IMR-90 (cell line): ENCODE data around the gene LCE1F. TPM values are rescaled to one million over a fixed set of nuclear protein-coding genes. Genes with fewer than 3 reads are reported as not detected.

ENCODE experiments used
- ATAC-seq: fragments of 200-7000 bp; cut with Tn5 transposase; 2 replicates; pipeline ENCODE4 v1.9.1; 2020; ENCODE audit warnings: low read depth, mild to moderate bottlenecking, moderate library complexity
- BruUV-seq: library from RNA; stranded (reverse); fragments of 400-500 nt; replicated peaks from 2 replicates; lab custom pipeline; 2021; lab: Mats Ljungman, UMichigan
- CTCF ChIA-PET: fragments of 300-600 bp; formaldehyde crosslinking; extraction: SDS; loops from one replicate; lab custom pipeline; 2021; ENCODE audit warnings: antibody characterized with exemption; lab: Yijun Ruan, JAX
- POLR2A ChIA-PET: fragments of 300-600 bp; sonication (Branson Sonifier 250); formaldehyde crosslinking; loops from one replicate; lab custom pipeline; 2022; ENCODE audit warnings: antibody characterized with exemption; ENCODE audit not compliant: unreplicated experiment; lab: Charles Lee
- DNase-seq: peaks from one replicate; pipeline ENCODE4 v3.0.0; 2013
- H2AFZ ChIP-seq: replicated peaks from 2 replicates; pipeline ENCODE3; 2013; ENCODE audit warnings: low read length, mild to moderate bottlenecking; ENCODE audit not compliant: poor library complexity
- H2AK5ac ChIP-seq: 2 replicates; pipeline ENCODE4 v1.6.1; 2013; ENCODE audit warnings: low read depth, low read length, inconsistent platforms
- H2AK9ac ChIP-seq: replicated peaks from 2 replicates; pipeline ENCODE3; 2013; ENCODE audit warnings: mild to moderate bottlenecking, low read depth, low read length, moderate library complexity; ENCODE audit not compliant: poor library complexity
- H2BK120ac ChIP-seq: 2 replicates; pipeline ENCODE4 v1.6.1; 2013; ENCODE audit warnings: low read depth, low read length, inconsistent platforms
- H2BK15ac ChIP-seq: 3 replicates; pipeline ENCODE4 v1.6.1; 2013; ENCODE audit warnings: low read depth, low read length, inconsistent platforms
- H2BK20ac ChIP-seq: 2 replicates; pipeline ENCODE4 v1.6.1; 2013; ENCODE audit warnings: low read depth, mild to moderate bottlenecking, inconsistent platforms, low read length, moderate library complexity
- H2BK5ac ChIP-seq: 2 replicates; pipeline ENCODE4 v1.6.1; 2013; ENCODE audit warnings: mild to moderate bottlenecking, low read depth, low read length, inconsistent platforms; ENCODE audit not compliant: poor library complexity, severe bottlenecking
- H3K14ac ChIP-seq: replicated peaks from 2 replicates; pipeline ENCODE4 v1.6.1; 2013; ENCODE audit warnings: low read depth, low read length, inconsistent platforms
- H3K18ac ChIP-seq: 2 replicates; pipeline ENCODE4 v1.6.1; 2013; ENCODE audit warnings: low read depth, low read length, control low read depth
- H3K23ac ChIP-seq: 2 replicates; pipeline ENCODE4 v1.6.1; 2013; ENCODE audit warnings: low read depth, low read length, inconsistent platforms
- H3K27ac ChIP-seq: 2 replicates; pipeline ENCODE4 v1.5.1; 2013; ENCODE audit warnings: mild to moderate bottlenecking, control low read depth, low read length; ENCODE audit not compliant: insufficient read depth
- H3K27me3 ChIP-seq: 2 replicates; pipeline ENCODE4 v1.6.1; 2013; ENCODE audit warnings: low read length; ENCODE audit not compliant: control insufficient read depth, insufficient read depth
- H3K36me3 ChIP-seq: 2 replicates; pipeline ENCODE4 v1.6.1; 2013; ENCODE audit warnings: low read length, mixed read lengths; ENCODE audit not compliant: control insufficient read depth, insufficient read depth
- H3K4ac ChIP-seq: 2 replicates; pipeline ENCODE4 v1.6.1; 2013; ENCODE audit warnings: low read depth, low read length, inconsistent platforms
- H3K4me1 ChIP-seq: 2 replicates; pipeline ENCODE4 v1.6.1; 2013; ENCODE audit warnings: low read length, mixed read lengths; ENCODE audit not compliant: control insufficient read depth, insufficient read depth
- H3K4me2 ChIP-seq: 2 replicates; pipeline ENCODE4 v1.6.1; 2013; ENCODE audit warnings: low read depth, mild to moderate bottlenecking, control low read depth, low read length, moderate library complexity
- H3K4me3 ChIP-seq: 2 replicates; pipeline ENCODE4 v1.5.1; 2013; ENCODE audit warnings: low read depth, mild to moderate bottlenecking, control low read depth, low read length, moderate library complexity; ENCODE audit not compliant: insufficient read depth
- H3K56ac ChIP-seq: 2 replicates; pipeline ENCODE4 v1.6.1; 2013; ENCODE audit warnings: low read length, inconsistent platforms; ENCODE audit not compliant: insufficient read depth; ENCODE audit errors: extremely low read depth
- H3K79me1 ChIP-seq, 2 experiments: 2 replicates each; pipeline ENCODE4 v1.6.1; 2013; ENCODE audit warnings: low read length in 2 of 2, inconsistent platforms in 1 of 2, low read depth in 1 of 2
- H3K9ac ChIP-seq: 2 replicates; pipeline ENCODE4 v1.6.1; 2013; ENCODE audit warnings: low read depth, low read length, control low read depth
- H3K9me1 ChIP-seq: 2 replicates; pipeline ENCODE4 v1.6.1; 2013; ENCODE audit warnings: low read length, inconsistent platforms; ENCODE audit not compliant: insufficient read depth
- H3K9me3 ChIP-seq: 2 replicates; pipeline ENCODE4 v1.6.1; 2013; ENCODE audit warnings: low read length; ENCODE audit not compliant: control insufficient read depth, insufficient read depth
- H4K20me1 ChIP-seq: 2 replicates; pipeline ENCODE4 v1.6.1; 2013; ENCODE audit warnings: low read length, inconsistent platforms; ENCODE audit not compliant: insufficient read depth
- H4K5ac ChIP-seq: 2 replicates; pipeline ENCODE4 v1.6.1; 2013; ENCODE audit warnings: mild to moderate bottlenecking, low read depth, low read length, control low read depth
- H4K8ac ChIP-seq, 2 experiments: 2 replicates each; pipeline ENCODE4 v1.6.1; 2013; ENCODE audit warnings: low read depth in 2 of 2, low read length in 2 of 2, control low read depth in 1 of 2, inconsistent platforms in 1 of 2
- H4K91ac ChIP-seq: 2 replicates; pipeline ENCODE4 v1.6.1; 2013; ENCODE audit warnings: low read depth, low read length, inconsistent platforms; ENCODE audit not compliant: insufficient read depth
- BHLHE40 ChIP-seq: fragments of 150-350 bp; IDR thresholded peaks from 2 replicates; pipeline ENCODE4 v1.6.1; 2016; ENCODE audit warnings: mild to moderate bottlenecking, low read depth, low read length
- CHD1 ChIP-seq: IDR thresholded peaks from 2 replicates; pipeline ENCODE4 v1.6.1; 2012; ENCODE audit warnings: low read depth, low read length, improper control_type of control experiment
- FOS ChIP-seq: fragments of 150-350 bp; IDR thresholded peaks from 2 replicates; pipeline ENCODE4 v1.6.1; 2016; ENCODE audit warnings: low read depth, low read length
- MAFK ChIP-seq: IDR thresholded peaks from 2 replicates; pipeline ENCODE4 v1.6.1; 2012; ENCODE audit warnings: low read depth, low read length, improper control_type of control experiment
- MAZ ChIP-seq: IDR thresholded peaks from 2 replicates; pipeline ENCODE4 v1.6.1; 2012; ENCODE audit warnings: low read depth, mild to moderate bottlenecking, low read length, improper control_type of control experiment, moderate library complexity, borderline replicate concordance
- MXI1 ChIP-seq: IDR thresholded peaks from 2 replicates; pipeline ENCODE4 v1.6.1; 2012; ENCODE audit warnings: low read depth, mild to moderate bottlenecking, low read length, moderate library complexity, borderline replicate concordance
- NFE2L2 ChIP-seq: fragments of 150-350 bp; IDR thresholded peaks from 2 replicates; pipeline ENCODE4 v1.6.1; 2016; ENCODE audit warnings: low read depth, mild to moderate bottlenecking, low read length
- POLR2A ChIP-seq: IDR thresholded peaks from 2 replicates; pipeline ENCODE4 v1.6.1; 2012; ENCODE audit warnings: mild to moderate bottlenecking, low read depth, low read length
- RAD21 ChIP-seq: IDR thresholded peaks from 2 replicates; pipeline ENCODE4 v1.6.1; 2012; ENCODE audit warnings: low read length, improper control_type of control experiment
- RFX5 ChIP-seq: IDR thresholded peaks from 2 replicates; pipeline ENCODE4 v1.8.0; 2012; ENCODE audit warnings: low read depth, mild to moderate bottlenecking, low read length, moderate library complexity
- SMC3 ChIP-seq: fragments of 150-350 bp; IDR thresholded peaks from 2 replicates; pipeline ENCODE4 v1.6.1; 2016; ENCODE audit warnings: low read depth, mild to moderate bottlenecking, antibody characterized with exemption, low read length, moderate library complexity
- WGBS, 2 experiments: methylation state at CpG; one replicate each; pipeline versions ENCODE4 v1.1.5 to v1.1.7; 2013; ENCODE audit warnings: missing lambda C conversion rate in 2 of 2; ENCODE audit not compliant: insufficient read length in 1 of 2; ENCODE audit errors: extremely low coverage in 2 of 2; 5-methylcytosine and 5-hydroxymethylcytosine counted together
- dilution Hi-C: fragments of 300-500 bp; cut with HindIII; formaldehyde crosslinking; loops from one replicate; pipeline ENCODE4 v1.14.3; 2018; ENCODE audit warnings: low sequenced_read_pairs; ENCODE audit not compliant: unreplicated experiment
- in situ Hi-C: fragments of 300-500 bp; cut with MboI; formaldehyde crosslinking; loops from 3 replicates; pipeline ENCODE4 v1.14.3; 2019; ENCODE audit warnings: low sequenced_read_pairs, inconsistent platforms, mixed read lengths
- intact Hi-C: fragments of 100-400 bp; cut with micrococcal nuclease; formaldehyde crosslinking; loops from 2 replicates; pipeline ENCODE4 v1.10.0; 2022
- polyA plus RNA-seq, 3 experiments: library from polyadenylated mRNA; depleted of rRNA; stranded (reverse); fragments of >200 nt; gene quantifications; 2 replicates each; pipeline ENCODE4 v1.2.3, GENCODE V29; 2012; ENCODE audit warnings: low replicate concordance in 1 of 3
- total RNA-seq: library from RNA; depleted of rRNA; stranded (reverse); fragments of >200 nt; gene quantifications from 2 replicates; pipeline ENCODE4 v1.2.3, GENCODE V29; 2012
- TF ChIP-seq, protein P1 (sequence below): fragments of 150-350 bp; IDR thresholded peaks from 2 replicates; pipeline ENCODE4 v1.6.1; 2017; ENCODE audit warnings: mild to moderate bottlenecking, antibody characterized with exemption, low read length, low read depth

The LCE1F gene
- total and polyA plus RNA-seq, 2 of the 4 experiments (the other 2 are of a cell fraction), result not detected

- no peaks in the 10 kb centered on the region for H3K9me1 ChIP-seq
- no peak overlapping the region for H4K8ac ChIP-seq
- H2AFZ ChIP-seq, result no peak overlapping the region
- WGBS, 2 experiments, result 10% methylated on average over 2 of the region's 4 CpGs; no CpG with 5 or more reads in 1 of the 2 experiments
- no peak overlapping the region for H2AK5ac ChIP-seq
- no peaks in the 10 kb centered on the region for H3K27me3 ChIP-seq
- no peaks in the 10 kb centered on the region; the same call in 1 of the 2 replicates for H3K9me3 ChIP-seq
- POLR2A ChIA-PET, result no interaction called here
- no peak overlapping the region for H2BK120ac ChIP-seq
- H3K23ac ChIP-seq, result no peak overlapping the region
- no peak for ATAC-seq
- H2BK15ac ChIP-seq, result no peak overlapping the region
- no peak overlapping the region for H2AK9ac ChIP-seq
- H3K9ac ChIP-seq, result no peak overlapping the region
- no peak overlapping the region for H2BK20ac ChIP-seq
- TF ChIP-seq BHLHE40, result no peak
- TF ChIP-seq CHD1, result no peak
- no peak for TF ChIP-seq RFX5
- no peak for TF ChIP-seq POLR2A
- TF ChIP-seq MAZ, result no peak
- TF ChIP-seq MAFK, result no peak
- no peak for TF ChIP-seq RAD21
- TF ChIP-seq FOS, result no peak
- TF ChIP-seq, protein P1, sequence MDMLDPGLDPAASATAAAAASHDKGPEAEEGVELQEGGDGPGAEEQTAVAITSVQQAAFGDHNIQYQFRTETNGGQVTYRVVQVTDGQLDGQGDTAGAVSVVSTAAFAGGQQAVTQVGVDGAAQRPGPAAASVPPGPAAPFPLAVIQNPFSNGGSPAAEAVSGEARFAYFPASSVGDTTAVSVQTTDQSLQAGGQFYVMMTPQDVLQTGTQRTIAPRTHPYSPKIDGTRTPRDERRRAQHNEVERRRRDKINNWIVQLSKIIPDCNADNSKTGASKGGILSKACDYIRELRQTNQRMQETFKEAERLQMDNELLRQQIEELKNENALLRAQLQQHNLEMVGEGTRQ, result no peak
- TF ChIP-seq NFE2L2, result no peak
- no peak for TF ChIP-seq MXI1
- TF ChIP-seq SMC3, result no peak
- H3K4me3 ChIP-seq, result no peak overlapping the region
- H4K91ac ChIP-seq, result no peak overlapping the region
- no peak overlapping the region for H4K5ac ChIP-seq
- in situ Hi-C loops, result no loop called here
- H3K27ac ChIP-seq, result no peak overlapping the region
- no TSS peak for BruUV-seq
- H3K4ac ChIP-seq, result no peak overlapping the region
- H3K56ac ChIP-seq, result no peak overlapping the region
- H3K14ac ChIP-seq, result no peak overlapping the region
- no peaks in the 10 kb centered on the region for H3K36me3 ChIP-seq
- H2BK5ac ChIP-seq, result no peak overlapping the region
- CTCF ChIA-PET, result no interaction called here
- intact Hi-C loops, result no loop called here
- dilution Hi-C loops, result no loop called here
- H3K4me2 ChIP-seq, result no peak overlapping the region
- no peaks in the 10 kb centered on the region for H4K20me1 ChIP-seq
- no peak overlapping the region for H3K18ac ChIP-seq
- no peak for DNase-seq
- H3K79me1 ChIP-seq, result no peaks in the 10 kb centered on the region
- H3K4me1 ChIP-seq, result no peaks in the 10 kb centered on the region
These were observed 20.7 kb downstream of the LCE1F start for GRCh38 chr1:152795686-152796085.
